ENCODE measurements around the gene RUFY2. TPM values are rescaled to one million over a fixed set of nuclear protein-coding genes. Genes with fewer than 3 reads are reported as not detected.

RUFY2 gene
- total RNA-seq, 1 donor from 2014 or later = 22.4 TPM

- no peak for TF ChIP-seq CTCF (conservative IDR thresholded peaks at IDR 0.05)
- Mint-ChIP-seq H3K36me3 (ENCODE audit: low read depth) (peaks cover 12% of the 10 kb centered on the region), H3K4me1 (no peaks in the 10 kb centered on the region), H3K4me3 (no peak overlapping the region), H3K27me3 (ENCODE audit: low read depth) (no peaks in the 10 kb centered on the region), H3K9me3 (no peaks in the 10 kb centered on the region), H3K27ac (ENCODE audit: unreplicated experiment) (no peak overlapping the region)
- no peak for DNase-seq (ENCODE audit: low read depth, low spot score)
These were observed 28.7 kb upstream of the RUFY2 start for GRCh38 chr10:68435803-68436202.

DNA sequence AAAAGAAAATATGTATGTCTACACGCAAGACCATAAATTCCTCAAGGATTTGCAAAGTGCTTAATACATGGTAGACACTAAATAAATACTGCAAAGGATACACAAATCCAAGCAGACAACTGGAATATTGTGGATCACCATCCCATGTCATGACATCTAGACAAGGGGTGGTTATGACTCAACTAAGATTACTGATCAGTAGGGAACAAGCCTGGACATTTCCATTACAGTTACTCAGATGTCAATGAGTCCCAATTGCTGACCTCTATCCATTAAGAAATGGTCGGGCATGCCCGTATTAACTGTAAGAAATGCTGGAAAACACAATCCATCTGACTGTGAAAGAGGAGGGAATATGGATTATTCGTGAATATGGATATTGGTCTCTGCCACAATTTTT, 27.6 kb upstream of the RUFY2 start:
- Mint-ChIP-seq H3K4me3 (no peak overlapping the region), H3K36me3 (ENCODE audit: low read depth) (peaks cover 10% of the 10 kb centered on the region), H3K27ac (ENCODE audit: unreplicated experiment) (no peak overlapping the region), H3K27me3 (ENCODE audit: low read depth) (no peaks in the 10 kb centered on the region), H3K4me1 (no peaks in the 10 kb centered on the region), H3K9me3 (no peaks in the 10 kb centered on the region)
- TF ChIP-seq CTCF (conservative IDR thresholded peaks at IDR 0.05) = no peak
- no peak for DNase-seq (ENCODE audit: low read depth, low spot score)

GRCh38 chr10:68428396-68429104, 21.5 kb upstream of the RUFY2 start:
- H3K9me3 Mint-ChIP-seq = no peaks in the 10 kb centered on the region
- TF ChIP-seq CTCF (conservative IDR thresholded peaks at IDR 0.05) = no peak
- peaks cover 17% of the 10 kb centered on the region for H3K36me3 Mint-ChIP-seq (ENCODE audit: low read depth)
- DNase-seq (ENCODE audit: low read depth, low spot score) = no peak
- no peaks in the 10 kb centered on the region for H3K27me3 Mint-ChIP-seq (ENCODE audit: low read depth)
- H3K4me3 Mint-ChIP-seq = no peak overlapping the region
- H3K27ac Mint-ChIP-seq (ENCODE audit: unreplicated experiment) = no peak overlapping the region
- H3K4me1 Mint-ChIP-seq = no peaks in the 10 kb centered on the region

GRCh38 chr10:68424454-68425014, 17.5 kb upstream of the RUFY2 start:
- Mint-ChIP-seq H3K27me3 (ENCODE audit: low read depth) (no peaks in the 10 kb centered on the region), H3K4me3 (no peak overlapping the region), H3K27ac (ENCODE audit: unreplicated experiment) (peak overlapping the region; percentile 44), H3K36me3 (ENCODE audit: low read depth) (peaks cover 13% of the 10 kb centered on the region), H3K4me1 (no peaks in the 10 kb centered on the region), H3K9me3 (no peaks in the 10 kb centered on the region)
- DNase-seq (ENCODE audit: low read depth, low spot score) = no peak
- TF ChIP-seq CTCF (conservative IDR thresholded peaks at IDR 0.05) = no peak

GRCh38 chr10:68423522-68423921, 16.4 kb upstream of the RUFY2 start:
- H3K9me3 Mint-ChIP-seq = no peaks in the 10 kb centered on the region
- no peaks in the 10 kb centered on the region for H3K4me1 Mint-ChIP-seq
- peaks cover 13% of the 10 kb centered on the region for H3K36me3 Mint-ChIP-seq (ENCODE audit: low read depth)
- TF ChIP-seq CTCF (conservative IDR thresholded peaks at IDR 0.05) = no peak
- H3K4me3 Mint-ChIP-seq = no peak overlapping the region
- peak overlapping the region; percentile 52 for H3K27ac Mint-ChIP-seq (ENCODE audit: unreplicated experiment)
- no peaks in the 10 kb centered on the region for H3K27me3 Mint-ChIP-seq (ENCODE audit: low read depth)
- DNase-seq (ENCODE audit: low read depth, low spot score) = no peak

Data from neural crest cell (in vitro differentiated cells).